GM21723 (cell line): Measurements from ENCODE around the gene CKMT1A.

ENCODE experiments used
- ATAC-seq: cut with Tn5 transposase; IDR thresholded peaks from one replicate; pipeline ENCODE4 v1.9.1; 2021; ENCODE audit warnings: mild to moderate bottlenecking, moderate library complexity; ENCODE audit not compliant: unreplicated experiment

Gene CKMT1A

GRCh38 chr15:43746903-43747309 lies 53.2 kb downstream of the CKMT1A start:
- peak; percentile 14 for ATAC-seq

- ATAC-seq, result no peak
These were observed 54.7 kb downstream of the CKMT1A start for GRCh38 chr15:43748376-43748775.
